ENCODE results near the gene NBL1. TPM values are rescaled to one million over a fixed set of nuclear protein-coding genes. Genes with fewer than 3 reads are reported as not detected.

The NBL1 gene
- total and polyA plus RNA-seq, 2 experiments from 2014 or later, result 6.1 to 10.6 TPM

- H3K36me3 Mint-ChIP-seq (ENCODE audit: low read depth), result no peaks in the 10 kb centered on the region
- Histone ChIP-seq H3K27me3 (ENCODE audit: insufficient read depth) (no peaks in the 10 kb centered on the region), H3K36me3 (ENCODE audit: insufficient read depth) (0 out of 2 replicates have a peak, but pooled peaks cover 4% of the 10 kb centered on the region), H3K27ac (ENCODE audit: low read depth) (no peak overlapping the region), H3K4me3 (no peak overlapping the region), H3K4me2 (no peak overlapping the region), H3K9me2 (ENCODE audit: insufficient read depth) (no peaks in the 10 kb centered on the region), H3F3A (replicated peaks; ENCODE audit: low read depth) (no peaks in the 10 kb centered on the region; the same call in 1 of the 2 replicates), H4K20me1 (replicated peaks; ENCODE audit: insufficient read depth) (peaks cover 31% of the 10 kb centered on the region), H3K79me2 (replicated peaks; ENCODE audit: insufficient read depth) (peaks cover 65% of the 10 kb centered on the region), H3K4me1 (ENCODE audit: insufficient read depth) (peaks cover 8% of the 10 kb centered on the region; the same call in 1 of the 2 replicates), H2AFZ (no peak overlapping the region)
- H3K9me3 Mint-ChIP-seq, result no peaks in the 10 kb centered on the region
- TF ChIP-seq, protein P1, sequence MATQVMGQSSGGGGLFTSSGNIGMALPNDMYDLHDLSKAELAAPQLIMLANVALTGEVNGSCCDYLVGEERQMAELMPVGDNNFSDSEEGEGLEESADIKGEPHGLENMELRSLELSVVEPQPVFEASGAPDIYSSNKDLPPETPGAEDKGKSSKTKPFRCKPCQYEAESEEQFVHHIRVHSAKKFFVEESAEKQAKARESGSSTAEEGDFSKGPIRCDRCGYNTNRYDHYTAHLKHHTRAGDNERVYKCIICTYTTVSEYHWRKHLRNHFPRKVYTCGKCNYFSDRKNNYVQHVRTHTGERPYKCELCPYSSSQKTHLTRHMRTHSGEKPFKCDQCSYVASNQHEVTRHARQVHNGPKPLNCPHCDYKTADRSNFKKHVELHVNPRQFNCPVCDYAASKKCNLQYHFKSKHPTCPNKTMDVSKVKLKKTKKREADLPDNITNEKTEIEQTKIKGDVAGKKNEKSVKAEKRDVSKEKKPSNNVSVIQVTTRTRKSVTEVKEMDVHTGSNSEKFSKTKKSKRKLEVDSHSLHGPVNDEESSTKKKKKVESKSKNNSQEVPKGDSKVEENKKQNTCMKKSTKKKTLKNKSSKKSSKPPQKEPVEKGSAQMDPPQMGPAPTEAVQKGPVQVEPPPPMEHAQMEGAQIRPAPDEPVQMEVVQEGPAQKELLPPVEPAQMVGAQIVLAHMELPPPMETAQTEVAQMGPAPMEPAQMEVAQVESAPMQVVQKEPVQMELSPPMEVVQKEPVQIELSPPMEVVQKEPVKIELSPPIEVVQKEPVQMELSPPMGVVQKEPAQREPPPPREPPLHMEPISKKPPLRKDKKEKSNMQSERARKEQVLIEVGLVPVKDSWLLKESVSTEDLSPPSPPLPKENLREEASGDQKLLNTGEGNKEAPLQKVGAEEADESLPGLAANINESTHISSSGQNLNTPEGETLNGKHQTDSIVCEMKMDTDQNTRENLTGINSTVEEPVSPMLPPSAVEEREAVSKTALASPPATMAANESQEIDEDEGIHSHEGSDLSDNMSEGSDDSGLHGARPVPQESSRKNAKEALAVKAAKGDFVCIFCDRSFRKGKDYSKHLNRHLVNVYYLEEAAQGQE (IDR thresholded peaks at IDR 0.05; ENCODE audit: unreplicated experiment), result no peak
- TF ChIP-seq STAT1 (IDR thresholded peaks at IDR 0.05; ENCODE audit: unreplicated experiment) (no peak), ZNF462 (CRISPR knock-in tag; IDR thresholded peaks at IDR 0.05) (no peak), NANOG (IDR thresholded peaks at IDR 0.05; ENCODE audit: borderline replicate concordance) (no peak), EZH2phosphoT487 (IDR thresholded peaks at IDR 0.05; ENCODE audit: unreplicated experiment) (no peak), CREB1 (CRISPR knock-in tag; IDR thresholded peaks at IDR 0.05; ENCODE audit: low read depth) (no peak), EZH2 (IDR thresholded peaks at IDR 0.05; ENCODE audit: low read depth, unreplicated experiment) (no peak), ZNF331 (CRISPR knock-in tag; IDR thresholded peaks at IDR 0.05; ENCODE audit: low read depth) (no peak), POLR2AphosphoS5 (IDR thresholded peaks at IDR 0.05; ENCODE audit: low read depth) (no peak), CTCF (conservative IDR thresholded peaks at IDR 0.05; ENCODE audit: low read depth in 2 of 2) (no peak), JUNB (IDR thresholded peaks at IDR 0.05; ENCODE audit: unreplicated experiment) (no peak), ZNF114 (CRISPR knock-in tag; IDR thresholded peaks at IDR 0.05) (no peak)
- TF ChIP-seq, protein P2, sequence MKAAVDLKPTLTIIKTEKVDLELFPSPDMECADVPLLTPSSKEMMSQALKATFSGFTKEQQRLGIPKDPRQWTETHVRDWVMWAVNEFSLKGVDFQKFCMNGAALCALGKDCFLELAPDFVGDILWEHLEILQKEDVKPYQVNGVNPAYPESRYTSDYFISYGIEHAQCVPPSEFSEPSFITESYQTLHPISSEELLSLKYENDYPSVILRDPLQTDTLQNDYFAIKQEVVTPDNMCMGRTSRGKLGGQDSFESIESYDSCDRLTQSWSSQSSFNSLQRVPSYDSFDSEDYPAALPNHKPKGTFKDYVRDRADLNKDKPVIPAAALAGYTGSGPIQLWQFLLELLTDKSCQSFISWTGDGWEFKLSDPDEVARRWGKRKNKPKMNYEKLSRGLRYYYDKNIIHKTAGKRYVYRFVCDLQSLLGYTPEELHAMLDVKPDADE (IDR thresholded peaks at IDR 0.05), result no peak
- H3K4me3 Mint-ChIP-seq, result no peak overlapping the region
- H3K4me1 Mint-ChIP-seq, result no peaks in the 10 kb centered on the region
- no peak overlapping the region for H3K27ac Mint-ChIP-seq
- no peaks in the 10 kb centered on the region for H3K27me3 Mint-ChIP-seq (ENCODE audit: insufficient read depth, low read depth, poor library complexity)
- ATAC-seq (no peak), DNase-seq (ENCODE audit: low spot score) (no peak)
These were observed 31.6 kb upstream of the NBL1 start for GRCh38 chr1:19612530-19612929.

Measured in GM23338 (cell line).